Occipital lobe (tissue), 2 donors: ENCODE measurements around the gene CBLIF. TPM values are rescaled to one million over a fixed set of nuclear protein-coding genes. Genes with fewer than 3 reads are reported as not detected.
"Not testable (repeated sequence)": the region's sequence is repeated elsewhere in the genome, so short reads cannot be mapped to it uniquely, and the experiment has no call there.

Experiments
- DNase-seq: peaks from one replicate; lab custom pipeline; 2025; lab: John Stamatoyannopoulos, UW
- total RNA-seq: library from RNA; depleted of rRNA; stranded (reverse); fragments of >200 nt; gene quantifications from one replicate; pipeline ENCODE4 v1.2.3, GENCODE V29; 2014

CBLIF gene
- not detected for total RNA-seq

GRCh38 chr11:59845399-59845798 lies at the start of gene CBLIF:
Gene CBLIF, minus strand, starts transcription at chr11:59845499. Its CDS starts 46 bp downstream, at chr11:59845453.
- no peak for DNase-seq

DNA sequence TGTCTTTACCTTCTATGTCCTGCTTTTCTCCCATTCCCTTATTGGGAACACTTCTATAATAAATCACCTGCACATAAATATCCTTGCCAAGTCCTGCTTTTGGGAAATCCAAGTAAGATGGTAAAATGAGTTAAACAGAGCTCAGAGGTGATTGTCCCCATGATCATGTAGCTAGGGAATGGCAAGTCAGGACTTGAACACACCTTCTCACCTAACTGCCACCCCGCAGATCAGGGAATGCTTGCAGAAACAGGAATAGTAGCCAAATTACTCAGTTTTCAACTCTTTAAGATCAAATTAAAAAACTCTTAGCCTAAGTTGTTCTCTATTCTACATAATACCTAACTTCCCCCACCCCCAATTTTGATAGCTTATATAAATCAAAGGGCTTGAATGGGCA lies 49.3 kb upstream of the CBLIF start:
- DNase-seq = no peak

- no peak for DNase-seq
These were observed 46.5 kb upstream of the CBLIF start for GRCh38 chr11:59891781-59892181.

DNA sequence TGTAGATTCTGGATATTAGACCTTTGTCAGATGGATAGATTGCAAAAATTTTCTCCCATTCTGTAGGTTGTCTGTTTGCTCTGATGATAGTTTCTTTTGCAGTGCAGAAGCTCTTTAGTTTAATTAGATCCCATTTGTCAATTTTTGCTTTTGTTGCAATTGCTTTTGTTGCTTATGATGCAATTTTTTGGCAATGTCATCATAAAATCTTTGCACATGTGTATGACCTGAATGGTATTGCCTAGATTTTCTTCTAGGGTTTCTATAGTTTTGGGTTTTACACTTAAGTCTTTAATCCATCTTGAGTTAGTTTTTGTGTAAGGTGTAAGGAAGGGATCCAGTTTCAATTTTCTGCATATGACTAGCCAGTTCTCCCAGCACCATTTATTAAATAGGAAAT lies 41.9 kb upstream of the CBLIF start:
- not testable (repeated sequence) for DNase-seq

- no peak for DNase-seq
These were observed 38.3 kb upstream of the CBLIF start for GRCh38 chr11:59883597-59883996.

DNA sequence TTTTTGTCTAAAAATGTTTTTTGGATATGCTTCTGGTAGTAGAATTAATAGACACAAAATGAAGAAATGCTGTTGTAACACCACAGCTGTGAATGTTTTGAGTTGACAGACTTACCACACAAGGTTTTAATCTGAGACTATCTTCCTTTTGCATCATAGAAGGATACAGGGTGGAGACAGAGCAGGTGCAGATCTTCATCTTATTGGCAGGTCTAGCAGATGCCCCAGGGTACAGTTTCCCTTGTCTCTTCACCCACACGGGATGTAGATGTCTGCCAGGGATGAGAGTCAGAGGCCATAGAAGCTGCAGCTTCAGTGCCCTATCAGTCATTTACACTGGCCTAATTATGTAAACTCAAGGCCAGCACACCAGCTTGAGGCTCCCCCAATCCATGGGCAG lies 34.3 kb upstream of the CBLIF start:
- no peak for DNase-seq

GRCh38 chr11:59878575-59878974 lies 33.3 kb upstream of the CBLIF start, which contains the start of gene OOSP3:
Gene OOSP3, plus strand, starts transcription at chr11:59878782. Its CDS starts 27 bp downstream, at chr11:59878809.
- DNase-seq = no peak

- DNase-seq = no peak
These were observed 32.5 kb upstream of the CBLIF start for GRCh38 chr11:59877784-59878183.

- no peak for DNase-seq
These were observed 32.0 kb upstream of the CBLIF start for GRCh38 chr11:59877325-59877724.

- DNase-seq = no peak
These were observed 30.7 kb upstream of the CBLIF start for GRCh38 chr11:59875856-59876519.

GRCh38 chr11:59872076-59872475 lies 26.8 kb upstream of the CBLIF start:
- DNase-seq = no peak

- DNase-seq = no peak
These were observed 22.6 kb upstream of the CBLIF start for GRCh38 chr11:59867946-59868345.

GRCh38 chr11:59866836-59867235 lies 21.5 kb upstream of the CBLIF start:
- no peak for DNase-seq

- DNase-seq = no peak
These were observed 21.1 kb upstream of the CBLIF start, which contains the start of gene TCN1 for GRCh38 chr11:59866397-59866796. Gene TCN1, minus strand, starts transcription at chr11:59866487. Its CDS starts 17 bp downstream, at chr11:59866470.

- DNase-seq = no peak
These were observed 19.7 kb upstream of the CBLIF start for GRCh38 chr11:59865031-59865430.

- no peak for DNase-seq
These were observed 17.0 kb upstream of the CBLIF start for GRCh38 chr11:59862252-59862651.

DNA sequence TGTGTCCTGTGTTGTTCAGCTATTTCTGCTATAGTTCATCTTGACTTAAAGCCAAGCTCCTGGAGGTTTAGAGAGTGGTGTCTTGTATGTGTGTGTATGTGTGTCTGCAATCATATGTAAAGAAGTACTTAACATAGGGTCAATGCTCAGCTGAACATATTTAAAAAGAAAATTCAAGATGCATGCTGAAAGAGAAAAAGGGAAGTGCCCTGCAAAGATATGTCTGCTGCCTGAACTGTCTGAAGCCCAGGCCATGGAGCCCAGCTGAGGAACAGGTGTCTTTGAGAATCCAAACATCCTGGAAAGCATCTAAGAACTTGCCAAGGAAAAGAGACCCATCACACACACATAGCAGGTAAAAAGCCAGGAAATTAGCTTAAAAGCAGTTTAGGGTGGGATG lies 14.4 kb upstream of the CBLIF start:
- no peak for DNase-seq

DNA sequence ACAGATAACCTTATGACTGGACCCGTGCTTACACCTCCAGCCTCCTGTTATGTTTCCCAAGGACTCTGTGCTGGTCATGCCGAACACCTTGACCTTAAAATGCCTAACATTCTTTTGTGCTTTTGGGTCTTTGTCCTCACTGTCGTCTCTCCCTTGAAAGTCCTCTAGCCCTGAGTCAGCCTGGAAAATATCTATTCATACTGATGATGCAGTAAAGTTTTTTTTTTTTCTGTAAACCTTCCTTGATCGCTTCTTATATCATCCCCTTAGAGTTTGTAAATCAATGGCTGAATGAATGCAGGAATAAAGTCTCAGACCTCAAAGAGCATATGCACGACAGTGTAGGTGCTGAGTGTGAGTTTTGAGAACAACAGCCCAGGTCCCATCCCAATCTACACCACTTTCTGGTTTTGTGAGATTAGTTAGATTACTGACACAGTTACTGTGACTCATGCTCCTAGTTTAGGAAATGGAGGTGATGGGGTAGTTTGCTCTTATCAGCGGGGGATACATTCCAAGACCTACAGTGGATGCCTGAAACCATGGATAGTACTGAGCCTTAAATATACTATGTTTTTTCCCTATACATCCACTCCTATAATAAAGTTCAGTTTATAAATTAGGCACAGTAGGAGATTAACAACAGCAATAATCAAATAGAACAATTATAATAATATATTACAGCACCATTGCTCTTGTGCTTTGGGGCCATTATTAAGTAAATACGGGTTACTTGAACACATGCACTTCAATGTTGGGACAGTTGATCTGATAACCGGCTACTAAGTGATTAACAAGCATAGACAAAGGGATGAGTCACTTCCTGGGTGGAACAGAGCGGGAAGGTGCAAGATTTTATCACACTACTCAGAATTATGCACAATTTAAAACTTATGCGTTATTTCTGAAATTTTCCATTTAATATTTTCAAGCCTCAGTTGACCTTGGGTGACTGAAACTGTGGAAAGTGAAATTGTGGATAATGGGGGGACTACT lies 12.4 kb upstream of the CBLIF start:
- no peak for DNase-seq

- DNase-seq = no peak
These were observed 9.6 kb upstream of the CBLIF start for GRCh38 chr11:59854871-59855270.

DNA sequence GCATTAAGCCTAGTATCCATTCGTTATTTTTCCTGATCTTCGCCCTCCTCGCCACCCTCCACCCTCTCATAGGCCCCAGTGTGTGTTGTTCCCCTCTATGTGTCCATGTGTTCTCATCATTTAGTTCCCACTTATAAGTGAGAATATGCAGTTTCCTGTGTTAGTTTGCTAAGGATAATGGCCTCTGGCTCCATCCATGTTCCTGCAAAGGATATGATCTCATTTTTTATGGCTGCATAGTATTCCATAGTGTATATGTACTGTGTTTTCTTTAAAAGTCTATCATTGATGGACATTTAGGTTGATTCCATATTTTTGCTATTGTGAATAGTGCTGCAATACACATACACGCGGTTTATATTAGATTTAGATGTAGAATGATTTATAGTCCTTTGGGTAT lies 6.1 kb upstream of the CBLIF start:
- not testable (repeated sequence) for DNase-seq

DNA sequence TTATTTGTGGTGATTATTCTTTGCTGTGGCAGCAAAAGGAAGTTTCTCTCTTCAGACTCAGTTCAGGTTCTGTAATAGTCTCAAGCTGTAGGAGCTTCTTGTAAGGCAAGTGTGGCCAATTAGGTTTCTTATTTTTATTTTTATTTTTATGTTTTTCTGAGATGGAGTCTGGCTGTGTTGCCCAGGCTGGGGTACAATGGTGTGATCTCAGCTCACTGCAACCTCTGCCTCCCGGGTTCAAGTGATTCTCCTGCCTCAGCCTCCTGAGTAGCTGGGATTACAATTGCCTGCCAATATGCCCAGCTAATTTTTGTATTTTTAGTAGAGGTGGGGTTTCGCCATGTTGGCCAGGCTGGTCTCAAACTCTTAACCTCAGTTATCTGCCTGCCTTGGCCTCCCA lies 4.3 kb upstream of the CBLIF start:
- not testable (repeated sequence) for DNase-seq

DNA sequence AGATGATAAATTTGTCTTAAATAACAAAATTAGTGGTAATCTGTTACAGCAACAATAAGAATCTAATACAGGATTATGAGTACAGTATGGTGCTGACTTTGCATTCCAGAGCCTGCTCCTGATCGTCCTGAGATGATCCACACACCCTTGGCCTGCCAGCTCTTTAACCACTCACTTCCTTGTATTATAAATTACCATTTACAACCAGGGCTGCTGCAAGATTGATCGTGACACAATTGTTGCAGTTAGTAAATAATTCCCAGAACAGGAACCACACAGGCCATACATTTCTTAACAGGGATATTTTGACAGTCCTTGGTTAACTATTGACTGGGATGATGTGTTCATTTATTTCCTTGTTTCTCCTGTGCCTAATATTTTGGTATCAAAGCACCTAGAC lies 3.8 kb upstream of the CBLIF start:
- DNase-seq = no peak
